GM12878 (cell line): ENCODE data around the gene DAAM2. TPM values are rescaled to one million over a fixed set of nuclear protein-coding genes. Genes with fewer than 3 reads are reported as not detected.

ENCODE experiments used
- ATAC-seq: fragments of 200-7000 bp; cut with Tn5 transposase; 3 replicates; pipeline ENCODE4 v1.9.1; 2020; ENCODE audit warnings: mild to moderate bottlenecking, moderate library complexity
- BruUV-seq: library from RNA; stranded (reverse); fragments of 400-500 nt; replicated peaks from 2 replicates; lab custom pipeline; 2021; lab: Mats Ljungman, UMichigan
- CTCF ChIA-PET: fragments of 300-600 bp; sonication (Branson Sonifier 250); formaldehyde crosslinking; extraction: SDS; loops from one replicate; lab custom pipeline; 2021; ENCODE audit warnings: inconsistent platforms; lab: Yijun Ruan, JAX
- POLR2A ChIA-PET: fragments of 350-600 bp; formaldehyde crosslinking; extraction: SDS; loops from one replicate; lab custom pipeline; 2021; ENCODE audit warnings: inconsistent platforms; lab: Charles Lee
- RAD21 ChIA-PET: fragments of 300-600 bp; sonication (Branson Sonifier 250); formaldehyde crosslinking; loops from one replicate; lab custom pipeline; 2023; ENCODE audit warnings: antibody characterized with exemption; ENCODE audit not compliant: unreplicated experiment; lab: Charles Lee
- SMC1A ChIA-PET: fragments of 300-600 bp; sonication (Branson Sonifier 250); formaldehyde crosslinking; loops from one replicate; lab custom pipeline; 2023; ENCODE audit not compliant: unreplicated experiment, uncharacterized antibody; lab: Charles Lee
- DNase-seq: peaks from one replicate; pipeline ENCODE4 v3.0.0-alpha.2; 2011; ENCODE audit warnings: low read depth, low spot score
- FAIRE-seq: peaks from 3 replicates; lab custom pipeline; 2011; peaks lifted over from hg19 to GRCh38; lab: Jason Lieb, UNC
- H2AFZ ChIP-seq: 2 replicates; pipeline ENCODE4 v1.6.0; 2011; ENCODE audit warnings: low read depth, low read length, control low read depth; ENCODE audit not compliant: control insufficient read depth
- H3K27ac ChIP-seq: 2 replicates; pipeline ENCODE4 v1.5.1; 2011; ENCODE audit warnings: control low read depth; ENCODE audit not compliant: control insufficient read depth, insufficient read depth
- H3K27me3 ChIP-seq, 2 experiments: replicated peaks in 1 of 2; 2 replicates each; pipeline versions ENCODE4 v1.6.0 to v1.6.1; 2011; ENCODE audit warnings: low read length in 1 of 2; ENCODE audit not compliant: control insufficient read depth in 2 of 2, insufficient read depth in 2 of 2
- H3K36me3 ChIP-seq, 2 experiments: 2 replicates each; pipeline ENCODE4 v1.5.1; 2011; ENCODE audit warnings: low read length in 1 of 2; ENCODE audit not compliant: control insufficient read depth in 2 of 2, insufficient read depth in 2 of 2
- H3K4me1 ChIP-seq: 2 replicates; pipeline ENCODE4 v1.6.1; 2011; ENCODE audit warnings: mild to moderate bottlenecking, low read length, moderate library complexity, mixed read lengths; ENCODE audit not compliant: control insufficient read depth, insufficient read depth
- H3K4me2 ChIP-seq: 2 replicates; pipeline ENCODE4 v1.6.0; 2011; ENCODE audit warnings: control low read depth; ENCODE audit not compliant: control insufficient read depth, insufficient read depth
- H3K4me3 ChIP-seq: fragments of 200-600 bp; sonication (generic); 2 replicates; pipeline ENCODE4 v1.5.1; 2016
- H3K79me2 ChIP-seq: 2 replicates; pipeline ENCODE4 v1.6.0; 2011; ENCODE audit warnings: low read length; ENCODE audit not compliant: control insufficient read depth, insufficient read depth
- H3K9ac ChIP-seq: 2 replicates; pipeline ENCODE4 v1.8.0; 2011; ENCODE audit warnings: low read length, control low read depth, mixed read lengths; ENCODE audit not compliant: control insufficient read depth, insufficient read depth
- H3K9me3 ChIP-seq: replicated peaks from 3 replicates; pipeline ENCODE4 v1.5.1; 2011; ENCODE audit warnings: mild to moderate bottlenecking, low read length; ENCODE audit not compliant: control insufficient read depth, insufficient read depth
- H4K20me1 ChIP-seq: 2 replicates; pipeline ENCODE4 v1.6.0; 2011; ENCODE audit not compliant: control insufficient read depth, insufficient read depth
- CHD1 ChIP-seq: IDR thresholded peaks from 2 replicates; pipeline ENCODE4 v1.6.1; 2012; ENCODE audit warnings: low read depth, low read length, improper control_type of control experiment
- RFX5 ChIP-seq: IDR thresholded peaks from 2 replicates; pipeline ENCODE4 v1.6.1; 2011; ENCODE audit warnings: low read depth, low read length, improper control_type of control experiment
- SMAD1 ChIP-seq: fragments of 450-650 bp; IDR thresholded peaks from 2 replicates; pipeline ENCODE4 v1.6.1; 2018; ENCODE audit warnings: mild to moderate bottlenecking, low read depth; ENCODE audit not compliant: partially characterized antibody
- TAF1 ChIP-seq: IDR thresholded peaks from 2 replicates; pipeline ENCODE4 v1.6.1; 2011; ENCODE audit warnings: mild to moderate bottlenecking, low read depth, low read length, borderline replicate concordance
- WGBS: methylation state at CpG from one replicate; pipeline ENCODE4 v1.1.6; 2016; ENCODE audit warnings: low lambda C conversion rate; ENCODE audit not compliant: insufficient replicate concordance, insufficient coverage; ENCODE audit errors: missing lambda C conversion rate; 5-methylcytosine and 5-hydroxymethylcytosine counted together
- in situ Hi-C: fragments of 300-500 bp; cut with MboI; formaldehyde crosslinking; loops from 9 replicates; pipeline ENCODE4 v1.14.3; 2018; ENCODE audit warnings: mixed read lengths
- intact Hi-C: fragments of 100-400 bp; cut with micrococcal nuclease; formaldehyde crosslinking; loops from one replicate; pipeline ENCODE4 v1.14.2; 2022; ENCODE audit not compliant: unreplicated experiment
- polyA plus RNA-seq, 11 experiments: library from polyadenylated mRNA; depleted of rRNA in 4 of 11; unstranded in 6 of 11; stranded (reverse) in 5 of 11; fragments of >200 nt; fragmentation: Nextera tagmentation in 4 of 11; fragmentation: Illumina TruSeq in 1 of 11; extraction: Ambion mirVana in 4 of 11; extraction: Trizol in 1 of 11; gene quantifications; 1 replicate in 1 of 11; 2 replicates in 10 of 11; pipeline versions ENCODE4 v1.2.1 to v1.2.3, GENCODE V29; 2011 to 2016; ENCODE audit warnings: inconsistent platforms in 2 of 11, missing spikeins in 2 of 11, low read depth in 1 of 11
- total RNA-seq, 4 experiments: library from RNA; depleted of rRNA in 3 of 4; stranded (reverse); fragments of >200 nt in 3 of 4; fragmentation: Illumina TruSeq in 1 of 4; extraction: Trizol in 1 of 4; gene quantifications; 2 replicates each; pipeline versions ENCODE4 v1.2.1 to v1.2.3, GENCODE V29; 2013 to 2021
- TF ChIP-seq, protein P1 (sequence below): fragments of 450-650 bp; formaldehyde crosslinking; IDR thresholded peaks from 2 replicates; pipeline ENCODE4 v1.4.0; 2020; ENCODE audit warnings: mild to moderate bottlenecking, moderate library complexity
- TF ChIP-seq, protein P2 (sequence below): IDR thresholded peaks from 2 replicates; pipeline ENCODE4 v1.6.1; 2011; ENCODE audit warnings: low read depth, mild to moderate bottlenecking, low read length, moderate library complexity, borderline replicate concordance; ENCODE audit errors: extremely low read depth
- TF ChIP-seq, protein P3 (sequence below): fragments of 450-650 bp; IDR thresholded peaks from 2 replicates; pipeline ENCODE4 v1.6.1; 2017; ENCODE audit warnings: low read depth, mild to moderate bottlenecking, moderate library complexity
- TF ChIP-seq, protein P4 (sequence below): IDR thresholded peaks from 2 replicates; pipeline ENCODE4 v1.6.1; 2011; ENCODE audit warnings: borderline replicate concordance, low read depth, mild to moderate bottlenecking, moderate library complexity, mixed read lengths, low read length; ENCODE audit not compliant: insufficient read depth; ENCODE audit errors: extremely low read length

DAAM2 gene
- total and polyA plus RNA-seq, 10 of the 15 experiments (the other 5 are each of a cell fraction or from before 2014, with no cell fraction given), result 0.05 to 0.22 TPM; not detected in 8

DNA sequence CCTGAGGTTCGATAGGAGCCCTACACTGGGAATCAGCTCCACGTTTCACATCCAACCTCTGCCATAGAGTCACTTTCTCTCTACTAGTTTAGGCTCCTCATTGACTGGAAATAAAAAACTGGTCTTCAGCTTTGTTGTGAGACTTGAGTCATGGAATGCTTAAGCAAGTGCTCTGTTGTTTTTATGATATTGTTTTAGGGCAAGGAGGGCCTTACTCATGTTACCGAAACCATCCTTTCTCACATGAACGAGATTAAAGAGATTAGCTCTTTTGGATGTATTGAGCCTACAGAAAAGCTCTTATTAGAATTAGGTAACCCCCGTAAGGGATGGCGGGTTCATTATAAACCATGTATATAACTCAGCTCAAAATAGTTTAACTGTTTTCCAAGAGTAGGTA lies 149.0 kb downstream of the DAAM2 start:
- H3K4me3 ChIP-seq, result no peak overlapping the region
- DNase-seq (no peak), ATAC-seq (no peak), FAIRE-seq (no peak)
- no peaks in the 10 kb centered on the region for H3K9me3 ChIP-seq
- no peaks in the 10 kb centered on the region for H3K79me2 ChIP-seq
- no peaks in the 10 kb centered on the region for H4K20me1 ChIP-seq
- WGBS, result 51% methylated on average over 6 of the region's 6 CpGs
- CTCF ChIA-PET, result interaction anchor here (0.6 to 1.1 kb wide), 3 partner anchors 22 to 82 kb away, joined by 3 read pairs; no protein-coding TSS in a partner anchor
- H3K27ac ChIP-seq, result no peak overlapping the region
- H3K4me2 ChIP-seq, result no peak overlapping the region
- SMC1A ChIA-PET, result interaction anchor here (1.0 kb wide), 1 partner anchor 220 kb away, joined by 4 read pairs; no protein-coding TSS in a partner anchor
- no peak overlapping the region for H3K9ac ChIP-seq
- no peaks in the 10 kb centered on the region for H3K4me1 ChIP-seq
- TF ChIP-seq, protein P1, sequence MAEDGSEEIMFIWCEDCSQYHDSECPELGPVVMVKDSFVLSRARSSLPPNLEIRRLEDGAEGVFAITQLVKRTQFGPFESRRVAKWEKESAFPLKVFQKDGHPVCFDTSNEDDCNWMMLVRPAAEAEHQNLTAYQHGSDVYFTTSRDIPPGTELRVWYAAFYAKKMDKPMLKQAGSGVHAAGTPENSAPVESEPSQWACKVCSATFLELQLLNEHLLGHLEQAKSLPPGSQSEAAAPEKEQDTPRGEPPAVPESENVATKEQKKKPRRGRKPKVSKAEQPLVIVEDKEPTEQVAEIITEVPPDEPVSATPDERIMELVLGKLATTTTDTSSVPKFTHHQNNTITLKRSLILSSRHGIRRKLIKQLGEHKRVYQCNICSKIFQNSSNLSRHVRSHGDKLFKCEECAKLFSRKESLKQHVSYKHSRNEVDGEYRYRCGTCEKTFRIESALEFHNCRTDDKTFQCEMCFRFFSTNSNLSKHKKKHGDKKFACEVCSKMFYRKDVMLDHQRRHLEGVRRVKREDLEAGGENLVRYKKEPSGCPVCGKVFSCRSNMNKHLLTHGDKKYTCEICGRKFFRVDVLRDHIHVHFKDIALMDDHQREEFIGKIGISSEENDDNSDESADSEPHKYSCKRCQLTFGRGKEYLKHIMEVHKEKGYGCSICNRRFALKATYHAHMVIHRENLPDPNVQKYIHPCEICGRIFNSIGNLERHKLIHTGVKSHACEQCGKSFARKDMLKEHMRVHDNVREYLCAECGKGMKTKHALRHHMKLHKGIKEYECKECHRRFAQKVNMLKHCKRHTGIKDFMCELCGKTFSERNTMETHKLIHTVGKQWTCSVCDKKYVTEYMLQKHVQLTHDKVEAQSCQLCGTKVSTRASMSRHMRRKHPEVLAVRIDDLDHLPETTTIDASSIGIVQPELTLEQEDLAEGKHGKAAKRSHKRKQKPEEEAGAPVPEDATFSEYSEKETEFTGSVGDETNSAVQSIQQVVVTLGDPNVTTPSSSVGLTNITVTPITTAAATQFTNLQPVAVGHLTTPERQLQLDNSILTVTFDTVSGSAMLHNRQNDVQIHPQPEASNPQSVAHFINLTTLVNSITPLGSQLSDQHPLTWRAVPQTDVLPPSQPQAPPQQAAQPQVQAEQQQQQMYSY (CRISPR knock-in tag), result no peak
- TF ChIP-seq, protein P2, sequence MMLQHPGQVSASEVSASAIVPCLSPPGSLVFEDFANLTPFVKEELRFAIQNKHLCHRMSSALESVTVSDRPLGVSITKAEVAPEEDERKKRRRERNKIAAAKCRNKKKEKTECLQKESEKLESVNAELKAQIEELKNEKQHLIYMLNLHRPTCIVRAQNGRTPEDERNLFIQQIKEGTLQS, result no peak
- no peak for TF ChIP-seq CHD1
- no peak for TF ChIP-seq TAF1
- TF ChIP-seq RFX5, result no peak
- TF ChIP-seq, protein P3, sequence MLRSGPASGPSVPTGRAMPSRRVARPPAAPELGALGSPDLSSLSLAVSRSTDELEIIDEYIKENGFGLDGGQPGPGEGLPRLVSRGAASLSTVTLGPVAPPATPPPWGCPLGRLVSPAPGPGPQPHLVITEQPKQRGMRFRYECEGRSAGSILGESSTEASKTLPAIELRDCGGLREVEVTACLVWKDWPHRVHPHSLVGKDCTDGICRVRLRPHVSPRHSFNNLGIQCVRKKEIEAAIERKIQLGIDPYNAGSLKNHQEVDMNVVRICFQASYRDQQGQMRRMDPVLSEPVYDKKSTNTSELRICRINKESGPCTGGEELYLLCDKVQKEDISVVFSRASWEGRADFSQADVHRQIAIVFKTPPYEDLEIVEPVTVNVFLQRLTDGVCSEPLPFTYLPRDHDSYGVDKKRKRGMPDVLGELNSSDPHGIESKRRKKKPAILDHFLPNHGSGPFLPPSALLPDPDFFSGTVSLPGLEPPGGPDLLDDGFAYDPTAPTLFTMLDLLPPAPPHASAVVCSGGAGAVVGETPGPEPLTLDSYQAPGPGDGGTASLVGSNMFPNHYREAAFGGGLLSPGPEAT, result no peak
- TF ChIP-seq, protein P4, sequence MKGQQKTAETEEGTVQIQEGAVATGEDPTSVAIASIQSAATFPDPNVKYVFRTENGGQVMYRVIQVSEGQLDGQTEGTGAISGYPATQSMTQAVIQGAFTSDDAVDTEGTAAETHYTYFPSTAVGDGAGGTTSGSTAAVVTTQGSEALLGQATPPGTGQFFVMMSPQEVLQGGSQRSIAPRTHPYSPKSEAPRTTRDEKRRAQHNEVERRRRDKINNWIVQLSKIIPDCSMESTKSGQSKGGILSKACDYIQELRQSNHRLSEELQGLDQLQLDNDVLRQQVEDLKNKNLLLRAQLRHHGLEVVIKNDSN, result no peak
- TF ChIP-seq SMAD1, result no peak
- H3K27me3 ChIP-seq, result peaks cover 0 to 3% of the 10 kb centered on the region in 2 experiments; a peak in 2 of 4 replicates
- intact Hi-C loops (no loop called here), in situ Hi-C loops (no loop called here)
- no TSS peak for BruUV-seq
- RAD21 ChIA-PET, result interaction anchor here (0.6 kb wide), 1 partner anchor 40 kb away, joined by 3 read pairs; no protein-coding TSS in a partner anchor
- no peaks in the 10 kb centered on the region for H3K36me3 ChIP-seq
- no peak overlapping the region for H2AFZ ChIP-seq
- POLR2A ChIA-PET, result no interaction called here
